Stomach (tissue), 4 donors: ENCODE measurements around the gene MFAP4.

ENCODE experiments used
- POLR2A ChIP-seq, 4 donors: fragments of 450-650 bp; IDR thresholded peaks; one replicate each; pipeline ENCODE4 v1.6.1; 2016; ENCODE audit warnings: antibody characterized with exemption in 4 of 4, control low read depth in 2 of 4, mild to moderate bottlenecking in 1 of 4, moderate library complexity in 1 of 4
- TF ChIP-seq, protein P1 (sequence below), 7 experiments: fragments of 450-650 bp in 4 of 7; fragments of 200-600 bp in 3 of 7; sonication (generic) in 3 of 7; IDR thresholded peaks; one replicate each; pipeline ENCODE4 v1.5.1; 2016 to 2019; ENCODE audit warnings: antibody characterized with exemption in 7 of 7, control low read depth in 2 of 7, mild to moderate bottlenecking in 1 of 7

DNA sequence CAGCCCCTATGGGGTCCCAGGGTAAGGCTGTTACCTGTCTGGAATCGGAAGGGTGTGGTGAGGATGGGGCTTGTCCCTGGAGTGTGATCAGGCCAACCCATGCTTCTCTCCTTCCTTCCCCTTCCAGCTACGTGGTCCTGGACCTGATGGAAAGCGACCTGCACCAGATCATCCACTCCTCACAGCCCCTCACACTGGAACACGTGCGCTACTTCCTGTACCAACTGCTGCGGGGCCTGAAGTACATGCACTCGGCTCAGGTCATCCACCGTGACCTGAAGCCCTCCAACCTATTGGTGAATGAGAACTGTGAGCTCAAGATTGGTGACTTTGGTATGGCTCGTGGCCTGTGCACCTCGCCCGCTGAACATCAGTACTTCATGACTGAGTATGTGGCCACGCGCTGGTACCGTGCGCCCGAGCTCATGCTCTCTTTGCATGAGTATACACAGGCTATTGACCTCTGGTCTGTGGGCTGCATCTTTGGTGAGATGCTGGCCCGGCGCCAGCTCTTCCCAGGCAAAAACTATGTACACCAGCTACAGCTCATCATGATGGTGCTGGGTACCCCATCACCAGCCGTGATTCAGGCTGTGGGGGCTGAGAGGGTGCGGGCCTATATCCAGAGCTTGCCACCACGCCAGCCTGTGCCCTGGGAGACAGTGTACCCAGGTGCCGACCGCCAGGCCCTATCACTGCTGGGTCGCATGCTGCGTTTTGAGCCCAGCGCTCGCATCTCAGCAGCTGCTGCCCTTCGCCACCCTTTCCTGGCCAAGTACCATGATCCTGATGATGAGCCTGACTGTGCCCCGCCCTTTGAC lies 6.3 kb downstream of the MFAP4 start:
- TF ChIP-seq, protein P1, sequence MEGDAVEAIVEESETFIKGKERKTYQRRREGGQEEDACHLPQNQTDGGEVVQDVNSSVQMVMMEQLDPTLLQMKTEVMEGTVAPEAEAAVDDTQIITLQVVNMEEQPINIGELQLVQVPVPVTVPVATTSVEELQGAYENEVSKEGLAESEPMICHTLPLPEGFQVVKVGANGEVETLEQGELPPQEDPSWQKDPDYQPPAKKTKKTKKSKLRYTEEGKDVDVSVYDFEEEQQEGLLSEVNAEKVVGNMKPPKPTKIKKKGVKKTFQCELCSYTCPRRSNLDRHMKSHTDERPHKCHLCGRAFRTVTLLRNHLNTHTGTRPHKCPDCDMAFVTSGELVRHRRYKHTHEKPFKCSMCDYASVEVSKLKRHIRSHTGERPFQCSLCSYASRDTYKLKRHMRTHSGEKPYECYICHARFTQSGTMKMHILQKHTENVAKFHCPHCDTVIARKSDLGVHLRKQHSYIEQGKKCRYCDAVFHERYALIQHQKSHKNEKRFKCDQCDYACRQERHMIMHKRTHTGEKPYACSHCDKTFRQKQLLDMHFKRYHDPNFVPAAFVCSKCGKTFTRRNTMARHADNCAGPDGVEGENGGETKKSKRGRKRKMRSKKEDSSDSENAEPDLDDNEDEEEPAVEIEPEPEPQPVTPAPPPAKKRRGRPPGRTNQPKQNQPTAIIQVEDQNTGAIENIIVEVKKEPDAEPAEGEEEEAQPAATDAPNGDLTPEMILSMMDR (IDR thresholded peaks at IDR 0.05), result no peak
- no peak for TF ChIP-seq POLR2A (IDR thresholded peaks at IDR 0.05)
